GM12874 (cell line): Measurements from ENCODE around the gene NOXA1.

Experiments used
- TF ChIP-seq, protein P1 (sequence below): IDR thresholded peaks from 2 replicates; pipeline ENCODE4 v1.5.1; 2011; ENCODE audit warnings: low read depth, mild to moderate bottlenecking, control low read depth, low read length, moderate library complexity; ENCODE audit not compliant: insufficient read depth

Gene NOXA1

DNA sequence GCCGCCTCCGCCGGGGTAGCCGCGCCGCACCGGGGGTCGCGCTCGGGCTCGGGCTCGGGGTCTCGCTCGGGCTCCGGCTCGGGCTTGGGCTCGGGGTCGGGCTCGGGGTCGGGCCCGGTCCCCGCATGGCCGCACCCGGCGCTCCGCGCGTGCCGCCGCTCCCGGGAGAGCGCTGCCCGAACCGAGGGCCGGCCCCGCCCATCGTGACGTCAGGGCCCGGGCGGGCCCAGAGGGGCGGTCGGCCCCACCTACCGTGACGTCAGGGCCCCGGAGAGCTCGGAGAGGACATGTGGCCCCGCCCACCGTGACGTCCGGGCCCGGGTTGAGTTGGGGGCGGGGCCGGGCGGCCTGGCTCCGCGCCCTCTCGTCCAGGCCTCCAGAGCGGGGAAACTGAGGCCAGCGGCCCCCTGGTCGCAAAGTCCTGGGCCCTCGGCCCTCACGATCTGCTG lies 36.0 kb downstream of the NOXA1 start, which contains the start of gene NSMF:
NSMF (minus strand) TSS at position 183 of the 449 bp plus-strand sequence. CDS start 232 bp downstream, outside the sequence.
- TF ChIP-seq, protein P1, sequence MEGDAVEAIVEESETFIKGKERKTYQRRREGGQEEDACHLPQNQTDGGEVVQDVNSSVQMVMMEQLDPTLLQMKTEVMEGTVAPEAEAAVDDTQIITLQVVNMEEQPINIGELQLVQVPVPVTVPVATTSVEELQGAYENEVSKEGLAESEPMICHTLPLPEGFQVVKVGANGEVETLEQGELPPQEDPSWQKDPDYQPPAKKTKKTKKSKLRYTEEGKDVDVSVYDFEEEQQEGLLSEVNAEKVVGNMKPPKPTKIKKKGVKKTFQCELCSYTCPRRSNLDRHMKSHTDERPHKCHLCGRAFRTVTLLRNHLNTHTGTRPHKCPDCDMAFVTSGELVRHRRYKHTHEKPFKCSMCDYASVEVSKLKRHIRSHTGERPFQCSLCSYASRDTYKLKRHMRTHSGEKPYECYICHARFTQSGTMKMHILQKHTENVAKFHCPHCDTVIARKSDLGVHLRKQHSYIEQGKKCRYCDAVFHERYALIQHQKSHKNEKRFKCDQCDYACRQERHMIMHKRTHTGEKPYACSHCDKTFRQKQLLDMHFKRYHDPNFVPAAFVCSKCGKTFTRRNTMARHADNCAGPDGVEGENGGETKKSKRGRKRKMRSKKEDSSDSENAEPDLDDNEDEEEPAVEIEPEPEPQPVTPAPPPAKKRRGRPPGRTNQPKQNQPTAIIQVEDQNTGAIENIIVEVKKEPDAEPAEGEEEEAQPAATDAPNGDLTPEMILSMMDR, result no peak

DNA sequence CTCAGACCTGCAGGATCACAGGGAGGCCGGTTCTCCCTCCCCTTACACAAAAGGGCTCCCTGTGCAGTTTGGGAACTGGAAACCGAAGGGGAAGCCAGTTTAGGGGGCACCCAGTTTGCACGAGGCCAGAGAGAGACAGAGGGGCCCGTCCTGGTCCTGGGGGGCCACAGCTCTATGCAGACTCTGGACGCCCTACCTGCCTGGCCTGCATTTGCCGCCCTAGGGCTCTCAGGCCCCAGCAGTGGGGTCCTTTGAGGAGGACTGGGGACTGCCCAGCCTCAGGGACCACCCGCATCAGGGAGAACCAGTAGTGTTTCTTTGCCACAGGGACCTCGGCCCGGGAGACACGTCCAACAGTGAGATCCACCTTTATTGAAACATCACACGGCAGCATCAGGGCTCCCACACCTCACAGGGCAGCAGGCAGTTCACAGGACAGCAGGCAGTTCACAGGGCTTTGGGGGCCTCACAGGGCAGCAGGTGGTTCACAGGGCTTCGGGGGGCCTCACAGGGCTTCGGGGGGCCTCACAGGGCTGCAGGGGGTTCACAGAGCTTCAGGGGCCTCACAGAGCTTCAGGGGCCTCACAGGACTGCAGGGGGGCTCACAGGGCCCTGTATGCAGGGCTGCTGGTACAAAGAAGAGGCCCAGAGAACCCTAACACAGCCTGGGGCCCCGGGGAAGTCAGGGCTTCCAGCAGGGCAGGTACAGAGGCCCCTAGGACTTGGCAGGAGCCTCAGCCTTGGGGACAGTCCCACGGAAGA lies 36.6 kb downstream of the NOXA1 start:
- TF ChIP-seq, protein P1, result no peak

DNA sequence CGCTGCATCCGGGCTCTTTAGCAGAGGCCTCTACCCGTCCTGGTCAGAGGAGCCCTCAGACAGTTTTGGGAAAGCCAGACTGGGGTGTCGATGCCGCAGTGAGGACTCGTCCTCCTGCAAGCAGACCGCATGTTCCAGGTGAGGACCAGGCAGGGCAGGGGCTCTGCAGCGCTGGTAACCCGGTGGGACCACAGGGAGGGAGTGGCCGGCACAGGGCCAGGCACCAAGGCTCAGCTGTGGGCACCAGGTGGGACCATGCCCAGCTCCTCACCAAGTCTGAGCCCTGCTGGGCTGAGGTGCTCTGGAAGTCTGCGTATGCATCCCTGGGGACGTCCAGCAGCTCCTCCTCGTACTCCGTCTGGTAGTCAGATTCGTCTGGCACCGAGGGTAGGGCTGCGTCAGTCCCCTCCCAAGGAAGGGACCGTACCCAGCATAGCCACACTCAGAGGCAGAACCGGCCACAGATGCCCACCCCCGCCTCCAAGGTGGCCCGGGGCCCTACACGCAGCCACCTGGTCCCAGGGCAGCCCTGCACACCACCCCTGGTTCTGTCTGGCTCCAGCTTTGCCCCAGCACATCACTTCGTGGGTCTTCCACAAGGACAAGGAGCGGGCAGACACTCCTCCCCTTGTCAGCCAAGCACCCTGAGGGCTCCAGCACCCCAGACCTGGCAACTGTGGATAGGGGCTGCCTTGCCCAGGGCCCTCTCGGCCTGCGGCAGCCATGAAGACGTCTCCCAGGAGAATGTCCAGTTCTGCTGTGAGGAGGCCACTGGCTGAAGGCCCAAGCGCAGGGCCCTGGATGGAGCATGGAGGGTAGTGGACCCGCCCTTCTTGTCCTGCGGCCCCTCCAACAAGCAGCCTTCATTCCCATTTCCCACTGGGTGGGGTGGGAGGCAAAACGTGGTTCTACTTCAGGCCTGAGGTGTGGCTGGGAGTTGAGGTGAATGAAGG lies 37.4 kb downstream of the NOXA1 start:
- TF ChIP-seq, protein P1, result no peak

DNA sequence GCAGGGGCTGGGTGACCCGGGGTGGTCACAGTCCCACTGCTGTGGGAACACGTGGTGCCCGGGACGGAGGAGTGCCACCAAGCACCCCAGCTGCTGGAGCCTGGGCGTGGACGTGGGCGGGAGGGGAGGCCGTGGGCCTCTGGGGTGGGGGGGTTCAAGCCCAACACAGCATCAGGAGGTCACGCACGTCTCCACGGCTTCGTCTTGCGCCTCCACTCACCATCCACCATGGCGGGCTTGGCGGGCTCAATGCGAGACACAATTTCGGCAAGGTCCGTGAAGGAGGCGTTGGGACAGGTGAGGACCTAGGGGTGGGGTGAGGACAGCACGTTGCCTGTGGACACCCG lies 38.1 kb downstream of the NOXA1 start:
- TF ChIP-seq, protein P1, result no peak

DNA sequence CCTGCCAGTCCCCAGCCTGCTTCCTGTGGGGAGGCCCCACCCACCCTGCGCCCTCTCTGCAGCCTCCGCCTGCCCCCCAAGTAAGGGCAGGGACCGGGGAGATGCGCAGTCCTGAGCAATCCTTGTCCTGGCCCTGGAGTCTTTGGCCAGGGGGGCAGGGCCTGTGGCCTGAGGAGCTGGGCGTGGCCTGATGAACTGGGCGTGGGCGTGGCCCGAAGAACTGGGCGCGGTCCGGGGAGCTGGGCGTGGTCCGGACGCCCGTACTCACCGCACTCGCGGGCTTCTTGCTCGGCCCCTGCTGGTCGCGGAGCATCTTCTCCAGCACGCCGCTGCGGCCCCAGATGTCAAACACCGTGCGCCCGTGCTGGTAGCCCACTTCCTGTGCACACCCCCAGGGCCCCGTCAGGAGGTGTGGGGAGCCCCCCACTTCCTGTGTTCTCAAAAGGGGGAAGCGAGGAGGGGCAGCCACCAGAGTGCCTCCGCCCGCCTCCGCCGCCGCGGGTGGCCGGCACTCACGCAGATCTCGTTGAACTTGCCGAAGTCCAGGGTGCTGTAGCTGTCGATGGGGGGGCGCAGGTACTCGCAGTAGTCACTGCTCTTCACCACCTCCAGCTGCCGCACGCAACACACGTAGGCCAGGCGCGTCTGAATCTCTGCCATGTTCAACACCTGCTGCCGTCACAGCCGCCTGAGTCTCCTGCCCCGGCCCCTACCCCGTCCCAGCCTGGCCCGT lies 38.6 kb downstream of the NOXA1 start:
- TF ChIP-seq, protein P1, result peak; percentile 38; the same call in 1 of the 2 replicates

DNA sequence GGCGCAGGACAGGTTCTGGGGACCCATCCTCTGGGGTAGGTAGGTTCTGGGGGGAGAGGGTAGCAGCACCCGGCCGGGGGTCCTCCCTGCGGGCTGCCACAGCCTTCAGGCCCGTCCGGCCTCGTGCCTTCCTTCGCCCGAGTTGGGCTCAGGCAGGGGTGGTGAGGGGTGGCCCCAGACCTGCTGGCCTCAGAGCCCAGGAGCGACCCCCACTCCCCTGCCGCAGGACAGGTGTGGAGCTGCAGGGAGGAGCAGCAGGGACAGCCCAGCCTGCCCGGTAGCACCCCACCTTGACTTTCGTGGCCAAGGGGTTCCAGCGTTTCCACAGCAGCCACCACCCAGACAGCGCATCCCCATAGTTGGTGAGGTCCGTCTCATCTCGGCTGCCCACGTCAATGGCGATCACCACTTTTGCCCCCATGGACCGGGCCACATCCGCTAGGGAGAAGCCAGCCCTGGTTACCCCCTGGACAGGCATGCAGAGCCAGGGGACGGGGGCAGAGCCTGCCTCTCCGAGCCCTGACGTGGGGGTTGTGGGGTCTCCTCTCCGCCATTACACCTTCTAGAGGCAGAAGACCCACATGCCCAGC lies 39.3 kb downstream of the NOXA1 start:
- TF ChIP-seq, protein P1, result no peak
